RKO (cell line): ENCODE data around the gene WDR6.

Experiments used
- DNase-seq: peaks from one replicate; pipeline ENCODE4 v3.0.0-alpha.2; 2016; ENCODE audit warnings: low spot score

The WDR6 gene, protein sequence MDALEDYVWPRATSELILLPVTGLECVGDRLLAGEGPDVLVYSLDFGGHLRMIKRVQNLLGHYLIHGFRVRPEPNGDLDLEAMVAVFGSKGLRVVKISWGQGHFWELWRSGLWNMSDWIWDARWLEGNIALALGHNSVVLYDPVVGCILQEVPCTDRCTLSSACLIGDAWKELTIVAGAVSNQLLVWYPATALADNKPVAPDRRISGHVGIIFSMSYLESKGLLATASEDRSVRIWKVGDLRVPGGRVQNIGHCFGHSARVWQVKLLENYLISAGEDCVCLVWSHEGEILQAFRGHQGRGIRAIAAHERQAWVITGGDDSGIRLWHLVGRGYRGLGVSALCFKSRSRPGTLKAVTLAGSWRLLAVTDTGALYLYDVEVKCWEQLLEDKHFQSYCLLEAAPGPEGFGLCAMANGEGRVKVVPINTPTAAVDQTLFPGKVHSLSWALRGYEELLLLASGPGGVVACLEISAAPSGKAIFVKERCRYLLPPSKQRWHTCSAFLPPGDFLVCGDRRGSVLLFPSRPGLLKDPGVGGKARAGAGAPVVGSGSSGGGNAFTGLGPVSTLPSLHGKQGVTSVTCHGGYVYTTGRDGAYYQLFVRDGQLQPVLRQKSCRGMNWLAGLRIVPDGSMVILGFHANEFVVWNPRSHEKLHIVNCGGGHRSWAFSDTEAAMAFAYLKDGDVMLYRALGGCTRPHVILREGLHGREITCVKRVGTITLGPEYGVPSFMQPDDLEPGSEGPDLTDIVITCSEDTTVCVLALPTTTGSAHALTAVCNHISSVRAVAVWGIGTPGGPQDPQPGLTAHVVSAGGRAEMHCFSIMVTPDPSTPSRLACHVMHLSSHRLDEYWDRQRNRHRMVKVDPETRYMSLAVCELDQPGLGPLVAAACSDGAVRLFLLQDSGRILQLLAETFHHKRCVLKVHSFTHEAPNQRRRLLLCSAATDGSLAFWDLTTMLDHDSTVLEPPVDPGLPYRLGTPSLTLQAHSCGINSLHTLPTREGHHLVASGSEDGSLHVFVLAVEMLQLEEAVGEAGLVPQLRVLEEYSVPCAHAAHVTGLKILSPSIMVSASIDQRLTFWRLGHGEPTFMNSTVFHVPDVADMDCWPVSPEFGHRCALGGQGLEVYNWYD

DNA sequence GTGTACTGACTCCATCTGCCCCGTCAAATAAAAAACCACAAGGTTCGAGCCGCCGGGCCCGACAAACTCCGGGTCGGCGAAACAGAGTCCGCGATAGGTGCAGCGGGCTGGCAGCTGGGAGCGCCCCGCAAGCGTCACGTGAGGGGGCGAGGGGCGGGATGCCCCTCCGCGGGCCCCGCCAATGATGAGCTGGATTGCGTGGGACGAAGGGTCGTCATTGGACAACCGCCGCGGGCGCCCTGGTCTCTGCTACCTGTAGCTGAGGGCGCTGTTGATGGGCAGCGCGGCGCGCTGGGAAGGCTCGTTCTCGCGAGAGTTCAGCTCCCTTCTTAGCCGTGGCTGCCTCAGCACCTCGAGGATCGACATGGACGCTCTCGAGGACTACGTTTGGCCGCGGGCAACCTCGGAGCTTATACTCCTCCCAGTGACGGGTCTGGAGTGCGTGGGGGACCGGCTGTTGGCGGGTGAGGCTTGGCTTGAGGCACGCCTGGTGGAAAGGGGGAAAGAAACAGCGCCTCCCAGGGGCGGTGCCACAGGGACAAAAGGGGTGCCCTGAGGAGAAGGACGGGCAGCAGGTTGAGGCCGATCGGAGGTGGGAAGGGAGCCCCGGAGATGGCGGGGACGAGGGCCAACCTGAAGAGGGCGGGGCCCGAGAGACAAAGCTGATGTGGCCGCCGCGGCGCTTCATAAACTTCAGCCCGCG is at the start of gene WDR6:
Gene WDR6 (plus strand): TSS at position 324 of the 703 bp plus-strand sequence. CDS start 41 bp downstream, at position 365.
- peak; percentile 97 for DNase-seq

DNA sequence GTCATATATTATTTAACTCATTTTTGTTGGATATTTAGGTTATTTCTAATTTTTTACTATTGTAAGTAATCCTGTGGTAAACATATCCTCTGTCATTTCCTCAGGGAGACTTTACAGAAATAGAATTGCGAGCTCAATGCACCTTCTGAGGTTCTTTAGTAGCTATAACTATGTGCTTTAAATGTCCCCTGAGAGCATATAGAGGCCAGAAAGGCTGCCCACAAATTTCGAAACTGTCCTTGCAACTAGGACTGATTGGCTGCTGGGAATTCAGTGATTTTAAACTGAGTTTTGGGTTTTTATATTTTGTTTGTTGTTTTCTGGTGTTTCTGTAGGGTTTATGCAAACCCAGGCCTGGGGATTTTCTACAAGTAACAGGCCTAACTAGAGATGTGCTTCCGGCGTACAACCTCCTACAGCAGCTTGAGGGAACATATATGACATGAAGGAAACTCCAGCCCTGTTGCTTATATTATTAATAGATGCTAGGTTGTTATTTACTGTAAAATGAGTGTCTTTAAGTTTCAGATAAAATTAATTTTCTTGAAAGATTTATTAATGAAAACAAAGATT is 46.3 kb upstream of the WDR6 start:
- DNase-seq: no peak

DNA sequence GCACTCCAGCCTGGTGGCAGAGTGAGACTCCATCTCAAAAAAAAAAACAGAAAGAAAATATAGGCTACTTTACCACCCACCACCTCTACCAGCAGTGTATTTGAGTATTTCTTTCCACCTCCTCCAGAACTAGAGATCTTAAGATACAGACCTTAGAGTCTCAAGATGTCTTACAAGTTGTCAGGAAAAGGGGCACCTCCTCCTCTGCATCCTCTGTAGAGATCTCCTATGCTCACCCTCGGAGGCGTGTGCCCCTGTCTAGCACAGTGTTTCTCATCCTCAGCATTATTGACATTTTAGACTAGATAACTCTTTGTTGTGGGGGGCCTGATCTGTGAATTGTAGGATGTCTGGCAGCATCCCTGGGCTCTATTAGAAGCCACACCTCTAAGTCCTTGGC is 44.9 kb upstream of the WDR6 start:
- DNase-seq: no peak

DNA sequence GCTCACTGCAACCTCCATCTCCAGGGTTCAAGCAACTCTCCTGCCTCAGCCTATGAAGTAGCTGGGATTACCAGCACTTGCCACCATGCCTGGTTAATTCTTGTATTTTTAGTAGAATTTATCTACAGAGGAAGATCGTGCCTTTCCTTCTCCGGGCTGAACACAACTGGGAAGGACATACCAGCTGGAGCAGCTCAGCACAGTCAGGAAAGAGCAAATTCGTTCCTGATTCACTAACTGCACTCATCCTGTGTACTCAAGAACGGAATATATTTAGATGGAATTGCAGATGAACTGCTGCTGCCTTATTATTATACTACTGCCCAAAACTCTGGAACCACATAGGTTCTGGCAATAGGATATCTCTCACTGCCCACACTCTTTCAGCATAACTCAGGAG is 44.3 kb upstream of the WDR6 start:
- no peak for DNase-seq

DNA sequence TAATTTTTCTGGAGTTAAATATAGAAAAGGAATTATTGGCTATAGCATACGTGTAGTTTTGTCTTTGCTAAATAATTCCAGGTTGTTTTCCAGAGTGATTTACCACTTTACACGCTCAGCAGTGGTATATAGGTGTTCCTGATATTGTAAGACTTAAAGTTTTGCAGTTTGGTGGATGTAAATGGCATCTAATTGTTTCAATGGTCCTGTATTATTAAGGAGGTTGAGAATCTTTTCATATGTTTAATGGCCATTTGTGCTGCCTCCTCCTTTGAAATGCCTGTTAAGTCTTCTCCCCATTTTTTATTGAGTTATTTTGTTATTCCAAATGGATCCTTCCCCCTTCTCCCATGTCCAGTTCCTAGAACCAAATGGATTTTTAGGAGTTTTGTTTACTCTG is 43.6 kb upstream of the WDR6 start:
- DNase-seq: no peak

DNA sequence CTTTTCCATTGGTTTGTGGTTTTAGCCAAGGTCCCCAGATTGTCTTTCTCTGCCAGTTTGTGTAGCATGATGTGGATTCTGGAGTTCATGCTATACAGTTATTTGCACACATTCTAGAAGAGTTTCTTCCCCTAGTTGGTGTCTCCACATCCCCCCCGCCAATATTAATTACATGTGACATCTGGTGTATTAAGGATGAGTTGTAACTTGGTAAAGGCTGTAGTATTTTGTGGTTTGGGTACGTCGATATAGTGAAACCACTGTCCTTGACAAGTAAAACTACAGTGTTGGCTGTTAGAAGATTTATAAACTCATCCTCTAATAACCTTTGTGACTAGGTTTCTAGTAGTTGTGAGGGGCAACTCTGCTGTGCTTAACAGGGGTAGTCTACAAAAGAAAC is 40.8 kb upstream of the WDR6 start:
- no peak for DNase-seq

DNA sequence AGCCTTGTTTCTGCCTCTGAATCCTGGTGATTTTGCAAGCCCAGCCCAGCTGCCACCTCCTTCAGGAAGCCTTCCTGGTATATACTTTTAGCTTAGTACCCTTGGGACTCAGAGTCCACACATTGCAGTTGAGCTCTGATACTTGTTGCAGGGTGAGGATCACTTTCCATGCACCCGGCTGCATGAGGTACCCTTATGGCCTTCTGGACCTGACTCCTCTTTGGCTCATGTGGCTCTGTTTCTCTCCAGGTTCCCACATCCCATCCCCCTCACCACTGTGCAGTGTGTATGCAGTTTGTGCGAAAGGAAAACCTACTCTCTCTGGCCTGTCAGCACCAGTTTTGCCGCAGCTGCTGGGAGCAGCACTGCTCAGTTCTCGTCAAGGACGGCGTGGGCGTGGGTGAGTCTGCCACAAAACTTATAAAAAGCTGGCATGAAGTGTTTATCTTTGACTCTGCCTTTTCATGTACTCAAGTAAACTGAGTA is 40.3 kb upstream of the WDR6 start:
- DNase-seq: no peak

DNA sequence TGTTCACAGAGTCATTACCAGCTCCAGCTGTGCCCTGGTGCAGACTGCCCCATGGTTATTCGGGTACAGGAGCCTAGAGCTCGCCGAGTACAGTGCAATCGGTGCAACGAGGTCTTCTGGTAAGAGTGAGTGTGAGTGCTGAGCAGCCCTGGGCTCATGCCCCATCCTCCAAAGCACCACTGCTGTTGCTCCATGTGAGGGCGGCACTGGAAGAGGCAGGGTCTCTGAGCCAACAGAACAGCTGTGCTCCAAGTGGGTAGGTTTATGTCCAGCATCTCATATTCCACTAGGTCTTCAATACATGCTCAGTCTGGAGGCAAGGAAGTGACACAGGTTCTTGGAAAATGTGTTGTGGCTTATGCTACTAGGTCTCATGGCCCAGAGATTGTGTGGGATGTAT is 36.6 kb upstream of the WDR6 start:
- DNase-seq: no peak

DNA sequence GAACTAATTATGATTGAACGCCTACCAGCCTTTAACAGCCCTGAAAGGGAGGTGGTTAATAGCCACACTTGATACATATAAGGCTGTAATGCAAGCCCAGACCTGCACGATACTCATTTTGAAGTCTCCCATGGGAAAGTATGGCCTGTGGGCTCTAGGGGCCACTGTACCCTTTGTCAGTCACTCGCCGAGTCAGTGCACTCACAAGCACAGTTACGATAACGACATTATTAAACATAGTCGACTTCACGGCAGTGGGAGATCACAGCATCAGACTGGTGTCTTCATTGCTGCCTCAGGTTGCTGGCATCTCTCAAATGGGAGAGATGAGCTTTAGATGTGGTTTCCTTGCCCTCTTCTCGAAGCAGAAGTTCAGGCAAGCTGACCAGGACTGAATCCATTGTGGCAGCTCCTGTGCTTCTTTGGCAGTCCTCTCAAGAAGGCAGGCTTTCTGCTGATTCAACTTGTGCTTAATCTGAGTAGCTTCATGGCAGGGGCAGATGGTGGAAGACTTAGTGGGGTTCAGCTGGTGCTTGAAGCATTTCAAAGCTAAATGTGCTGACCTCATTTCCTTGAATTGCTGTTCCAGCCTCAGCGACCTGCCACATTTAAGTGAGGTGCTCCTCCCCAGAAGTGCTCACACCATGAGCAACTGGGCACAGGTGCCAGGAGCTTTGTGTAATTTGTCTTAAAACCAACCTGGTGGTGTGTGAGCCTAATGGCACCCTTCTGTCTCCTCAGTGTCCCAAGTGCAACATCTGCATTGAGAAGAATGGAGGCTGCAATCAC is 32.9 kb upstream of the WDR6 start:
- DNase-seq: no peak

DNA sequence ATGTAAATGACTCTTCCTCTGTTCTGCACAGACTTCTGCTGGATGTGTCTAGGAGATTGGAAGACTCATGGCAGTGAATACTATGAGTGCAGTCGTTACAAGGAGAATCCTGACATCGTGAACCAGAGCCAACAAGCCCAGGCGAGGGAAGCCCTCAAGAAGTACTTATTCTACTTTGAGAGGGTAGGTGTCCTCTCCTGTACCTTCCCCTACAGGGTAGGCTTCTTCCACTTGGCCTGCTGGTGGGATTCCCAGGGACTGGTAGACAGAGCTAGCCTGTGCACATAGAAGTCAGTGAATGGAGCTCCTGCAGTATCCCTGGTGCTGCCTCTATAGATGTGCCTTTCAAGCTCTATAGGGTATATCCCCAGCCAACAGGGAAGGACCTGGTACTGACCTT is 27.7 kb upstream of the WDR6 start:
- DNase-seq: no peak

DNA sequence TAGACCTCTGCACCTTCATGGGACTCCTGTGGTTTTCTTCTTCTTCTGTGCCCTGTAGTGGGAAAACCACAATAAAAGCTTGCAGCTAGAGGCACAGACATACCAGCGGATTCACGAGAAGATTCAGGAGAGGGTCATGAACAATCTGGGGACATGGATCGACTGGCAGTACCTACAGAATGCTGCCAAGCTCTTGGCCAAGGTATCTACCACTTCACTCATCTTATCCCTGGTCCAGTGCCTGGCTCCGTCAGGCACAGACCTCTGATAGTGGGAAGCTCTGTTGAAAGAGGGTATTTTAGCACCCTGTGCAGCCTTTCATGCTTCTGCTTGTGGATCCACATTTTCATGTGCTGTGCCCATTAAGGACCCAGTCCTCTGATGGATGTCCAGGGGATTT is 26.9 kb upstream of the WDR6 start:
- DNase-seq: no peak

DNA sequence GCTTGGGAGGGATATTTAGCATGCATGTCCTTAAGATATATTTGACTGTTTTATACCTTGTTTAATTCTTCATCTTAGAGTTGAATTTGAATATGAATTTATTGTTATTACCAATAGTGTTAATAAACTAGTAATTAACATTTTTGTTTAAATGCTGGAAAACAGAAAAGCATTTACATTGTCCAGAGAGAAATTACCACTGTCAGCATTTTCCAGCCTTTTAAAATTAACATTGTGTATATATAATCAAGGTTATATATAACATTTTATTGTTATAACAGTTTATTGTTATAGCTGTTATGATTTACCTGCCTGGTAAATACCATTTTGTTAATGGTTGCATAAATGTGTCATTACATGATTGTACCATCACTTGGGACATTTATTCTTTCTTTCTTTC is 25.2 kb upstream of the WDR6 start:
- DNase-seq: no peak

DNA sequence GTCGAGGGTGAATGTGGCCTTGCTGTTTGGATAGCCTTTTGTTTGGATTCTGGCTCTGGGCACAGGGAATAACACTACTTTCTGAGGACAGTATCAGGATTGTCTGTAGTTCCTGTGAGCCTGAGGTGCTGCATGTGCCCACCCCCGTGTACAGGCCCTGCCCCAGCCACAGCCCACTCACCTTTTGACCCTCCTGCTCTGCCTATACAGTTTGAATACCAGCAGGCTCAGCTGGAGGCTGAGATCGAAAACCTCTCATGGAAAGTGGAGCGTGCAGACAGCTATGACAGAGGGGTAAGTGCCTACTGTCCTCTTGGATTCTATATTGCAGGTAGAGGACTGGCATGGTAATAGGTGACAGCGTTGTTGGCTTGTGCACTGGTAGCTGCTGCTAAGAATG is 24.5 kb upstream of the WDR6 start:
- DNase-seq: no peak

DNA sequence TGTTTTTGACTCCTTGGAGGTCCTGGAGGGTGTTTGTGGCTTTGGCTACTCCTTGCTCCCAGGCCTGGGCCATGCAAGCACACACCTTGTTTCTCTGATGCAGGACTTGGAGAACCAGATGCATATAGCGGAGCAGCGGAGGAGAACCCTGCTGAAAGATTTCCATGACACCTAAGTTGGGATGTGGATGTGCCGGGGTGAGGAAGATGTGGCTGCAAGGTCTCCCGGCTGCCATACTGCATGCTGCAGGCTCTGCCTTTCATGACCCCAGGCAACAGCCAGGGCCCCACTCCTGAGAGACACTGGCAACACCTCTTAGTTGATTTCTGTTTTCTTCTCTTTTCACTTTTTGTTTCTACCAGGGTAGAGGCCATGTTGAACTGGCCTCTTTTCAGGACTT is 24.1 kb upstream of the WDR6 start:
- no peak for DNase-seq

DNA sequence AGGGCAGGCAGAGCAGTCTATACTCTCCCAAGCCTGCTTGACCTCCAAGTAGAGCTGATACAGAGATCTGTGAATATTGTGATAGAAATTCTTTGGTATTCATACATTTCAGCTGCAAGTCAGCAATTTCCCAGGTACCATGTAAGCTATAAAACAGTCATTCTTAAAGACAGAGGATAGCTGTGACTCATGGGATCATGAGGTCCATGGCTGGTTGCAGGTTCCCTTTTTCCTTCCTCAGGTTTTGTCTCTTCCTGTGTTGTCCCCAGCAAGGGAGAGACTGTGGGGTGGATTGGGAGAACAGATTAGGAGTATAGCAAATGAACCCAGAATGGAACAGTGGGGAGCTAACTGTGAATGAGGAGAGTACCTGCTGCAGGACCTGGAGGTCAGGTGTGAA is 22.5 kb upstream of the WDR6 start:
- no peak for DNase-seq

DNA sequence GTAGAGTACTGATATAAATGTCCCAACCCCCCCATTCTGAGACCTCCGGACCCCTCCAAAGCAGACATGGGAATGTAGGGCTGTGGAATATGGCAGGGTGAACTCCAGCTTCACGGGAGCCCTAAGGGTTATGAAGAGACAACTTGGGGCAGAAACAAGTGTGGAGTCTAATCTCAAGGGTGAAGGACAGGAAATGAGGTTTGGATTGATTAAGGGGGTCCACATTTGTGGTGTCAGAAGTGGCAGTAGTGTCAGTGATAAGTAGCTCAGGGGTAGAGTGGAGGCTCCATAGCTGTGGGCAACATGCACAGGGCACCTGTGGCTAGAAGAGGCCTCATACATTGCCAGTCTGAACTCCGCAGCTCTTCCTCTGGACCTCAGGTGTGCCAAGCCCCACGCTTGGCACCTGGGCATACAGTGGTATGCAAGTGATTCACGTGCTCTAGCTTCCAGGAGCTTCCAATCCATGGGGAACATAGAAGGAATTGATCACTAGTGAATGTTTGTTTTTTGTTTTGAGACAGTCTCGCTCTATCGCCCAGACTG is 21.3 kb upstream of the WDR6 start:
- no peak for DNase-seq

DNA sequence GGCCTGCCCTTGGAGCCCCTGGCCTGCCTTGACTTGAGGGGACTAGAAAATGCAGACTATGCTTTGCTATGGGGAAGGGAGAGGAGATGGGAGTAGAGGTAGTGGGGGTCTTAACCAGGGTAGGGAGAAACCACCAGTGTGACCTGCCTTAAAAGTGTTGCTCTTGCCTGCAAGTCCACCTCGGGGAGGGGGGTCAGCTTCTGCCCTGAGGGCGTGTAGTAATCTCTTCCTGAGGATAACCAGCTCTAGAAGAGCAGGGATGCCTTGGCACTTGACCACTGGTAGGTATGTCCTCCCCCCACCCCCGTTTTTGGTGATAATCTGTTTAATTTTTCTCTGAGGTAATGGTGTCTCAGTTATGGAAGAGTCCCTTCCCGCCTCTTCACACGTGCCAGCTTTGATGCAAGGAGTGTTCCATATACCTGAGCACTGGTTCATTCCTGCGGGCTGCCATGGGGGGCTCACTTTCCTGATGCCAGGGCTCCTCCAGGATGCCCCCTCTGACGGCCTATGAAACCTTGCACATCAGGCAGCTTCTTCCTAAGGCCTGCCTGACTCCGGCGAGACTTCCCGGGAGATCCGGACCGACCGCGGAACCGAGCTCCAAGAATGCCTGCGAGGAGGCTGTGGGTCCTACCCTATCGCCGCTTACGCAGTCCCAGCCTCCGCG is 17.9 kb upstream of the WDR6 start:
- peak; percentile 49 for DNase-seq

DNA sequence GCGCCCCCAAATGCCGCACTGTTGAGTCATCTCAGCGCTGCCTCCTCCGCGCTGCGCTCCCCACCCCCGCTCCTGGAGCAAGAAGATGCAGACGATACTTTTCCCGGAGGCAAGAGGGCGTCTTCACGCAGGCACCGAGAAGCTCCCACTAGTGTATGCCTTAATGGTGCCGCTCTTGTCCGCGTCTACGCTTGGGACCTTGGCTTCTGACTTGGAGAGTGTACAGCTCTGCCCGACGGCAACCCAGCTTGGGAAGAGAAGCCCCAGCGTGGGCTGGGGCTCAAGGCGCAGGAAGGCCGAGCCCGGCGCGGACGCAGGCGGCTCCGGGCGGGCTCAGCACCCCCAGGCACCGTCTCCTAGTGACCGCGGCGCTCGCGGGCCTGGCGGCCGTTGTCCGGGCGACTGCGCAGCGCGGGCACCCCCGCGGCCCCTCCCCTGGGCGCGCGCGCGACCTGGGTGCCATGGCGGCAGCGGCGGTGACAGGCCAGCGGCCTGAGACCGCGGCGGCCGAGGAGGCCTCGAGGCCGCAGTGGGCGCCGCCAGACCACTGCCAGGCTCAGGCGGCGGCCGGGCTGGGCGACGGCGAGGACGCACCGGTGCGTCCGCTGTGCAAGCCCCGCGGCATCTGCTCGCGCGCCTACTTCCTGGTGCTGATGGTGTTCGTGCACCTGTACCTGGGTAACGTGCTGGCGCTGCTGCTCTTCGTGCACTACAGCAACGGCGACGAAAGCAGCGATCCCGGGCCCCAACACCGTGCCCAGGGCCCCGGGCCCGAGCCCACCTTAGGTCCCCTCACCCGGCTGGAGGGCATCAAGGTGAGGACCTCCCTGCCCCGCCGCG is 17.2 kb upstream of the WDR6 start, which contains the start of gene P4HTM:
Gene P4HTM (plus strand): TSS at position 446 of the 840 bp plus-strand sequence. CDS start 16 bp downstream, at position 462.
- peak; percentile 94 for DNase-seq
